Measurements from ENCODE around the gene GJC1. TPM values are rescaled to one million over a fixed set of nuclear protein-coding genes. Genes with fewer than 3 reads are reported as not detected.

The GJC1 gene
- total RNA-seq, result 25.7 and 36.9 TPM in 2 replicates

GRCh38 chr17:44829523-44830358 is at the start of gene GJC1:
Gene GJC1 (minus strand): TSS chr17:44830287. CDS start chr17:44805817, 24,470 bp downstream.
- DNase-seq (ENCODE audit: low read depth), result no peak
- Histone ChIP-seq H3K4me3 (ENCODE audit: low read depth, low read length) (peak within 1 kb of the TSS; percentile 63), H3K27me3 (ENCODE audit: control insufficient read depth, insufficient read depth, low read length) (no peaks in the 10 kb centered on the region), H3K36me3 (ENCODE audit: control insufficient read depth, insufficient read depth, low read length) (no peaks in the 10 kb centered on the region)
- no peak for TF ChIP-seq CTCF (IDR thresholded peaks at IDR 0.05; ENCODE audit: insufficient read depth, low read length, poor library complexity, severe bottlenecking)

- no peak for TF ChIP-seq CTCF (IDR thresholded peaks at IDR 0.05; ENCODE audit: insufficient read depth, low read length, poor library complexity, severe bottlenecking)
- DNase-seq (ENCODE audit: low read depth), result no peak
- H3K36me3 ChIP-seq (ENCODE audit: control insufficient read depth, insufficient read depth, low read length), result no peaks in the 10 kb centered on the region
- H3K27me3 ChIP-seq (ENCODE audit: control insufficient read depth, insufficient read depth, low read length), result no peaks in the 10 kb centered on the region
- no peak overlapping the region for H3K4me3 ChIP-seq (ENCODE audit: low read depth, low read length)
Measured at GRCh38 chr17:44879376-44879775, 49.3 kb upstream of the GJC1 start.

GRCh38 chr17:44878627-44879221 is 48.6 kb upstream of the GJC1 start:
- TF ChIP-seq CTCF (IDR thresholded peaks at IDR 0.05; ENCODE audit: insufficient read depth, low read length, poor library complexity, severe bottlenecking), result peak; percentile 65
- Histone ChIP-seq H3K27me3 (ENCODE audit: control insufficient read depth, insufficient read depth, low read length) (no peaks in the 10 kb centered on the region), H3K36me3 (ENCODE audit: control insufficient read depth, insufficient read depth, low read length) (no peaks in the 10 kb centered on the region), H3K4me3 (ENCODE audit: low read depth, low read length) (no peak overlapping the region)
- no peak for DNase-seq (ENCODE audit: low read depth)

GRCh38 chr17:44877121-44877520 is 47.0 kb upstream of the GJC1 start:
- no peaks in the 10 kb centered on the region for H3K27me3 ChIP-seq (ENCODE audit: control insufficient read depth, insufficient read depth, low read length)
- no peak overlapping the region for H3K4me3 ChIP-seq (ENCODE audit: low read depth, low read length)
- no peaks in the 10 kb centered on the region for H3K36me3 ChIP-seq (ENCODE audit: control insufficient read depth, insufficient read depth, low read length)
- no peak for DNase-seq (ENCODE audit: low read depth)
- no peak for TF ChIP-seq CTCF (IDR thresholded peaks at IDR 0.05; ENCODE audit: insufficient read depth, low read length, poor library complexity, severe bottlenecking)

GRCh38 chr17:44875761-44876160 is 45.7 kb upstream of the GJC1 start:
- DNase-seq (ENCODE audit: low read depth), result no peak
- TF ChIP-seq CTCF (IDR thresholded peaks at IDR 0.05; ENCODE audit: insufficient read depth, low read length, poor library complexity, severe bottlenecking), result no peak
- Histone ChIP-seq H3K27me3 (ENCODE audit: control insufficient read depth, insufficient read depth, low read length) (no peaks in the 10 kb centered on the region), H3K36me3 (ENCODE audit: control insufficient read depth, insufficient read depth, low read length) (peaks cover 1% of the 10 kb centered on the region), H3K4me3 (ENCODE audit: low read depth, low read length) (no peak overlapping the region)
